H4 (cell line): ENCODE data around the gene ZNF358. TPM values are rescaled to one million over a fixed set of nuclear protein-coding genes. Genes with fewer than 3 reads are reported as not detected.
A peak's percentile ranks its signal among the peaks of the same experiment; 100 is the strongest.

Experiments used
- DNase-seq: peaks from one replicate; pipeline ENCODE4 v3.0.0-alpha.2; 2015; ENCODE audit warnings: low spot score
- total RNA-seq: library from RNA; depleted of rRNA; stranded (reverse); fragments of >200 nt; shearing (Covaris generic); gene quantifications from 2 replicates; pipeline ENCODE4 v1.2.3, GENCODE V29; 2014

Gene ZNF358
- total RNA-seq, 1 experiment from 2014 or later: 37.5 TPM

DNA sequence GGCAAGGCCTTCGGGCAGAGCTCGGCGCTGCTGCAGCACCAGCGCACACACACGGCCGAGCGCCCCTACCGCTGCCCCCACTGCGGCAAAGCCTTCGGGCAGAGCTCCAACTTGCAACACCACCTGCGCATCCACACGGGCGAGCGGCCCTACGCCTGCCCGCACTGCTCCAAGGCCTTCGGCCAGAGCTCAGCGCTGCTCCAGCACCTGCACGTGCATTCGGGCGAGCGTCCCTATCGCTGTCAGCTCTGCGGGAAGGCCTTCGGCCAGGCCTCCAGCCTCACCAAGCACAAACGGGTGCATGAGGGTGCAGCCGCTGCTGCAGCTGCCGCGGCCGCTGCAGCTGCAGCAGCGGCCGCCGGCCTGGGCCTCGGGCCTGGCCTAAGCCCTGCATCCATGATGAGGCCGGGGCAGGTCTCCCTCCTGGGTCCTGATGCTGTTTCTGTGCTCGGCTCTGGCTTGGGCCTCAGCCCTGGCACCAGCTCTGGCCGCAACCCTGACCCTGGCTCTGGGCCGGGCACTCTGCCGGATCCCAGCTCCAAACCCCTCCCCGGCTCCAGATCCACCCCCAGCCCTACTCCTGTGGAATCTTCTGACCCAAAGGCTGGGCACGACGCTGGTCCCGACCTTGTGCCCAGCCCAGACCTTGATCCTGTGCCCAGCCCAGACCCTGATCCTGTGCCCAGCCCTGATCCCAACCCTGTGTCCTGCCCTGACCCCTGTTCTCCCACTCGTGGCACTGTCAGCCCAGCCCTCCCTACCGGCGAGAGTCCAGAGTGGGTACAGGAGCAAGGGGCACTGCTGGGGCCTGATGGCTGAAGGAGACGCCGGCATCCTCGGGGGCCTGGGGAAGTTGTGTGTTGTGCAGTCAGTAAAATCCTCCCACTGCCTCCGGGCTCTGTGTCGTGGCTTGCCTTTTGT is 4.5 kb downstream of the ZNF358 start:
- no peak for DNase-seq

DNA sequence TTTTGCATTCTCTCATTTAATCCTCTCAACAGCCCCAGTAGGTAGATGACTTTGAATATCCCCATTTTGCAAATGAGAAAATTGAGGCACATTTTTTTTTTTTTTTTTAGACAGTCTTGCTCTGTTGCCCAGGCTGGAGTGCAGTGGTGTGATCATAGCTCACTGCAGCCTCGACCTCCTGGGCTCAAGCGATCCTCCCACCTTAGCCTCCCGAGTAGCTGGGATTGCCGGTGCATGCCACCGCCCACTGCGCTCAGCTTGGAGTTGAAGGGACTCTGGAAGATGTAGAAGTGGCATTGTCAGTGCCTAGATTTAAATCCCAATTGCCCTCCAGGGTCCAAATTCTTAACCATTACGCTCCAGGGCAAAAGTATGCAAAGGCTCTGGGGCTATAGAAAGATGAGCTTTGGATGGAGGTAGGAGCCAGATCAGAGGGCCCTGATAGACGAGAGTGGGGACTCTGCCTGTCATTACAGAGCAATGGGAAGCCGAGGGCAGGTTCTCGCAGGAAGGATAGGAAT is 5.7 kb downstream of the ZNF358 start:
- DNase-seq: no peak

GRCh38 chr19:7522072-7522922 is 6.4 kb downstream of the ZNF358 start, which contains the start of gene MCOLN1:
TSS of gene MCOLN1 (plus strand) at chr19:7522624. CDS start at chr19:7522751, 127 bp downstream.
- peak; percentile 98 for DNase-seq

DNA sequence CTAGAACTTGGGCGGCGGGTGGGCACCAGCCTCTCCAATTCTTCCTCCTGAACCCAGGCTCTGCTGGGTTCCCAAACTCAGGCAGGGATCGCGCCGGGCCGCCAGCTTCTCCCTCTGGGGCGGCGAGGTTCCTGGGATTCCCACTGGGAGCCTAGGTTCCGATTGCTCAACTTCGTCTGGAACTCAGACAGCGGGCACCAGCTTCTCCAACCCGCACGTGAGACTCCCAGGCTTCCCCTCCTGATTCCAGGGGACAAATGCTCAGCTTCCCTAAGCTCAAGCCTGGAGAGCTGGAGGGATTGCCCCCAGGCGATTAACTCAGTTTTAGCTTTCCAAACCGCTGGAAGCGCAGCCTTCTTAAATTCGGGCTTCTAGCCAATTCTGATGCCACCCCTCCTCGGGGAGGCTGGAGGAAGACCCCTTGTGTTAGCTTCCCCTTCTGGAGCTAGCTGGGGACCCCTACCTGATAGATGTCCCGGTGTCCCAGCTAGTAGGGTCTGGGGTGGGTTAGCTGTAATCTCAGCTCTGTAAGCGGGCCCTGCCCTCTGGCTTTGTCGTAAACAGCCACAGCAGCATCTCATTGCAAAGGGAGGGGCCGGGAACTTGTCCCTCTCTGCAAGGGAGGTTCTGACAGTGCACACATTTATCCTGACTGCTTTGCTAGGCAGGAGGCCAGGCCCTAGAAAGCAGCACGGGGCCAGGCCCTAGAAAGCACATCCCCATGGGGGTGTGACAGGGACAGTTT is 7.2 kb downstream of the ZNF358 start:
- no peak for DNase-seq

GRCh38 chr19:7524523-7524922 is 8.6 kb downstream of the ZNF358 start:
- no peak for DNase-seq

DNA sequence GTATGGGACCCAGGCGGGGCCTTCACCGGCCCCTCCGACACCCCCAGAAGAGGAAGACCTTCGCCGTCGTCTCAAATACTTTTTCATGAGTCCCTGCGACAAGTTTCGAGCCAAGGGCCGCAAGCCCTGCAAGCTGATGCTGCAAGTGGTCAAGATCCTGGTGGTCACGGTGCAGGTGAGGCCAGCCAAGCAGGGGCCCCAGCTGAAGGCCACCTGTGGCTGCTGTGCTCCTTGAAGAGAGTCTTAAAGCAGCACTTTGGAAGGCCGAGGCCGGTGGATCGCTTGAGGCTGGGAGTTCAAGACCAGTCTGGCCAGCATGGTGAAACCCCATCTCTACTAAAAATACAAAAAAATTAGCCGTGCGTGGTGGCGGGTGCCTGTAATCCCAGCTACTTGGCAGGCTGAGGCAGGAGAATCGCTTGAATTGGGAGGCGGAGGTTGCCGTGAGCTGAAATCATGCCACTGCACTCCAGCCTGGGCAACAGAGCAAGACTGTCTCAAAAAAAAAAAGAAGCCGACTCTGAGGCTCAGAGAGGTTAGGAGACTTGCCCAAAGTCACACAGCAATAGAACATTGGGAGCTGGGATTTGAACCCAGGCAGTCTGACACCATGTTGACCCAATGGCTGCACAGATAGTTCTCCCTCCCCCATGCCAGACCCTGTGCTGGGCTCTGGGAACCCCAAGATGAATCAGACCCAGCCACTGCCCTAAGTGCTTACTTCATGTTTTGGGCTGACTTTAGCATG is 9.3 kb downstream of the ZNF358 start:
- no peak for DNase-seq

- no peak for DNase-seq
These were observed 10.4 kb downstream of the ZNF358 start for GRCh38 chr19:7526059-7526929.

- no peak for DNase-seq
These were observed 11.8 kb downstream of the ZNF358 start for GRCh38 chr19:7527516-7528191.

- DNase-seq: no peak
These were observed 12.3 kb downstream of the ZNF358 start for GRCh38 chr19:7528192-7528519.

DNA sequence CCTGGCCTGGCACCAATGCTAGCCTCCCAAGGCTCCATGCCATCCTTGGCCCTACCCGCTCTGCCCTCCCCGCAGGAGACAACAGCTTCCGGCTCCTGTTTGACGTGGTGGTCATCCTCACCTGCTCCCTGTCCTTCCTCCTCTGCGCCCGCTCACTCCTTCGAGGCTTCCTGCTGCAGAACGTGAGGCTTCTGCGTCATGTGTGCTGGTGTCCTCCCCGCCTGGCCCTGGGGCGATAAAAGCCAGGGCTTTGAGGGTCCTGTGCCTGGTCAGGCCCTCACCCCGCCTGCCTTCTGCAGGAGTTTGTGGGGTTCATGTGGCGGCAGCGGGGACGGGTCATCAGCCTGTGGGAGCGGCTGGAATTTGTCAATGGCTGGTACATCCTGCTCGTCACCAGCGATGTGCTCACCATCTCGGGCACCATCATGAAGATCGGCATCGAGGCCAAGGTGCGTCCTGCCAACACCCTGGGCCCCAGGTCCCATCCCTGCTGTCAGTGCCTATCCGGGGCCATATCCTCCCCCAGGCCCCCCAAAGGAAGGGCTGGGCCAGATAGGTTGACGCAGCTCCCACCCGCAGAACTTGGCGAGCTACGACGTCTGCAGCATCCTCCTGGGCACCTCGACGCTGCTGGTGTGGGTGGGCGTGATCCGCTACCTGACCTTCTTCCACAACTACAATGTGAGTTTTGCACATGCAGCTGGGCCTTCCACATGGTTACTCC is 12.8 kb downstream of the ZNF358 start:
- DNase-seq: no peak

GRCh38 chr19:7529246-7529600 is 13.3 kb downstream of the ZNF358 start:
- DNase-seq: no peak

DNA sequence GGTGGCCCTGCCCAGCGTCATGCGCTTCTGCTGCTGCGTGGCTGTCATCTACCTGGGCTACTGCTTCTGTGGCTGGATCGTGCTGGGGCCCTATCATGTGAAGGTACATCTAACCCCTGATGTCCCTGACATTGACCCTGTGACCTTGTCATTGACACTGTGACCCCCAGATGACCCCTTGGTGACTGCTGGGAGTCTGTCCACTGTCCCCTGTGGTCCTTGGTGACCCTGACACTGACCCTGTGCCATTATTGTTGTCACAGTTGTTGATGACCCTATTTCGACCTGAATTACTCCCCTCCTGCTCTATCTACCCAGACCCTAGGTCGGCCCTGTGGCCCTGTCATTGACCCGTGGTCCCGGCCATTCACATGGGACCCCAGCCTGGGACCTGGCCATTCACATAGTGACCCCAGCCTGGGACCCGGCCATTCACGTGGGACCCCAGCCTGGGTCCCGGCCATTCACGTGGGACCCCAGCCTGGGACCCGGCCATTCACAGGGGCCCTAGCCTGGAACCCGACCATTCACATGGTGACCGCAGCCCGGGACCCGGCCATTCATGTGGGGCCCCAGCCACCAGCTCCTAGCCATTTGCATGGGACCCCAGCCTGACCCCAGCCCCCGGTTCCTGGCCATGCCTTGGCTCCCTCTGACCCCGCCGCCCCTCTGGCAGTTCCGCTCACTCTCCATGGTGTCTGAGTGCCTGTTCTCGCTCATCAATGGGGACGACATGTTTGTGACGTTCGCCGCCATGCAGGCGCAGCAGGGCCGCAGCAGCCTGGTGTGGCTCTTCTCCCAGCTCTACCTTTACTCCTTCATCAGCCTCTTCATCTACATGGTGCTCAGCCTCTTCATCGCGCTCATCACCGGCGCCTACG is 13.9 kb downstream of the ZNF358 start:
- no peak for DNase-seq

DNA sequence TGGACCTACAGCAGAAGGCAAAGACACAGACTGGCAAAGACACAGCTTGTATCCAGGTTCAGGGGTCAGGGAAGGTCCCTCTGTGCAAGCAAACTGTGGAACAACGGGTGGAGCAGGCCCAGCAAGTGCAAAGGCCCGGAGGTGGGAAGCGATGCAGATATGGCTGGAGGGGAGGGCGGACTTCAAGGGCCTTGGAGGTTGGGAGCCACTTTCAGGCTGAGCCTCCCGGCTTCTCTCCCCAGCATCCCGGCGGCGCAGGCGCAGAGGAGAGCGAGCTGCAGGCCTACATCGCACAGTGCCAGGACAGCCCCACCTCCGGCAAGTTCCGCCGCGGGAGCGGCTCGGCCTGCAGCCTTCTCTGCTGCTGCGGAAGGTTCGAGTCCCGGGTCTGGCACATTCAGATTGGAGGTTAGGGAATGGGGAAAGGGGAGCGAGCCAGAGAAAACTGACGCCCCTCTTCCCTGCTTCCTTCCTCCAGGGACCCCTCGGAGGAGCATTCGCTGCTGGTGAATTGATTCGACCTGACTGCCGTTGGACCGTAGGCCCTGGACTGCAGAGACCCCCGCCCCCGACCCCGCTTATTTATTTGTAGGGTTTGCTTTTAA is 17.5 kb downstream of the ZNF358 start:
- no peak for DNase-seq

DNA sequence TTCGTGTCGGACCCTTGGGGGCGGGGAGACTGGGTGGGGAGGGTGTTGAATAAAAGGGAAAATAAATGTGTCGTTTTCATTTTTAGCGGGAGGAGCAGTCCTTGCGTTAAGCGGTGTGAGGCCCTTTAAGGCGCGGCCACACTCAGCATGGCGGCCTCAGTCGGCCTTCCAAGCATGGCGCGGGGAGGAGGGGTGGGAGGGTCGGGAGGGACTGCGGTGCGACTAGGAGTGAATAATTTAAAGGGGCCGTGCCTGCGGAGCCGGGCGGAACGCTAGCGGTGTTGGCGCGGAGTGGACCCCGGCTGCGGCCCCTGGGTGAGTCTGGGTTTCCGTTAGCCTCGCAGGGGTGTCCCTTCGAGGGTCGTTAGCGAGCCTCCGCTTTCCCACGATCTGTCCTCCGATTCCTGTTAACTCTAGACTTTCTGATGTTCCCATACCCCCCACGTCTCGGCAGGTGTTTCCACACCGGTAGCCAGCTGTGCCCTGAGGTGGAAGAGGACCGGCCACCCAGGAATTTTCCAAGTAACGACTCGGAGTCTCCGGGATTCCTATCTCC is 18.1 kb downstream of the ZNF358 start:
- peak; percentile 79 for DNase-seq

DNA sequence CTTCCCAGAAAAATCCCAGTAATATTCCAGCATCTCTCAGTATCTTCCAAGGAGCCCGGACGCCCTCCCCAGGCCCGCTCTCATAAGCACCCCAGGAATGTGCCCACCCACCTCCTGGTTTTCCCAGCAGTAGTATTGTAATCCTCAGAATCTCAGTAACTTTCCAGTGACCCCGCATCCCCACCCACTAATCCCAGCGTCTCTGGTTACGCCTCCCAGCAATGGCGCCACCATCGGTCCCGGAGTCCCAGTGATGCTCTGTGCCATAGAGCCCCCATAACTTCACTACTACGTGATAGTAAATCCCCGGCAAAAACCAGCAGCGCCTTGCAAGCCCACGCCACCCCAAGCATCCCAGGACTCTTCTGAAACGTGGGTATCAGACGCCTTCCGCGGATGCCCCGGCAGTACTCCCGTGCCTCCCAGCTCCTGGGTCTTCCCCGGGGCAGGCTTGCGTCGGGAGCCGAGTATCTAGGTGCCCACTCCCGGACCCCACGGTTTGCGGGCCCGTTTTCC is 18.7 kb downstream of the ZNF358 start:
- peak; percentile 82 for DNase-seq

- peak; percentile 96 for DNase-seq
These were observed 19.4 kb downstream of the ZNF358 start, which contains the start of gene PNPLA6 for GRCh38 chr19:7535047-7535997. TSS of gene PNPLA6 (plus strand) at chr19:7535717. CDS start at chr19:7535789, 72 bp downstream.
